Effector memory CD4-positive, alpha-beta T cell (primary cell): ENCODE data around the gene L3MBTL4.

Experiments used
- DNase-seq, 3 donors: peaks; one replicate each; pipeline ENCODE4 v3.0.0-alpha.2; 2020
- H3K27ac ChIP-seq: 2 replicates; pipeline ENCODE4 v1.7.0; 2013; ENCODE audit warnings: mild to moderate bottlenecking, low read length, moderate library complexity; ENCODE audit not compliant: insufficient read depth, poor library complexity, severe bottlenecking
- H3K27me3 ChIP-seq: replicated peaks from 2 replicates; pipeline ENCODE4 v1.7.0; 2013; ENCODE audit warnings: mild to moderate bottlenecking, low read length; ENCODE audit not compliant: insufficient read depth, control insufficient read depth, poor library complexity, severe bottlenecking
- H3K36me3 ChIP-seq: 2 replicates; pipeline ENCODE4 v1.7.0; 2013; ENCODE audit warnings: mild to moderate bottlenecking, low read length, moderate library complexity; ENCODE audit not compliant: control insufficient read depth, insufficient read depth
- H3K4me1 ChIP-seq: 2 replicates; pipeline ENCODE4 v1.7.0; 2013; ENCODE audit warnings: low read length, mild to moderate bottlenecking; ENCODE audit not compliant: control insufficient read depth, insufficient read depth, poor library complexity, severe bottlenecking
- H3K4me3 ChIP-seq: 2 replicates; pipeline ENCODE4 v1.7.0; 2013; ENCODE audit warnings: low read length, low read depth, mild to moderate bottlenecking; ENCODE audit not compliant: insufficient read depth, poor library complexity, severe bottlenecking
- H3K9me3 ChIP-seq: 2 replicates; pipeline ENCODE4 v1.7.0; 2013; ENCODE audit warnings: mild to moderate bottlenecking, low read length, moderate library complexity; ENCODE audit not compliant: control insufficient read depth

The L3MBTL4 gene

DNA sequence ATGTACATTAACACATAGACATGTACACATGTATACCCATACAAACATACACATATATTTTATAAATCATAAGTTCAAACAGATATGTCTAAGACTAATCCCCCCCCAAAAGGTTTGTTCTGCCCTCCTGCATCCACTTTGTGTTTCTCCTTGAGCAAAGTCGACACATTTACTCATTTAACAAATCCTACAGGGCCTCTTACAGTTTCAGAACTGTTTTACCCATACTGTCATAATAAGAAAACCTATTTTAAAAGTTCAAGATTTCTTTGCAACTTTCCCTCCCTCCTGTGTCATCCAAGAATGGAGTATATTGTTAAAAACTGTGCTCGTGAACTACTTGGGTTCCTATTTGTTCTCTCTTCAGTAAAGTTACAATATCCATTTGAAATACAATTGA is 166.7 kb downstream of the L3MBTL4 start:
- DNase-seq: no peak
- Histone ChIP-seq H3K9me3 (no peaks in the 10 kb centered on the region), H3K36me3 (no peaks in the 10 kb centered on the region), H3K4me1 (no peaks in the 10 kb centered on the region), H3K27me3 (no peaks in the 10 kb centered on the region), H3K27ac (no peak overlapping the region), H3K4me3 (no peak overlapping the region)

DNA sequence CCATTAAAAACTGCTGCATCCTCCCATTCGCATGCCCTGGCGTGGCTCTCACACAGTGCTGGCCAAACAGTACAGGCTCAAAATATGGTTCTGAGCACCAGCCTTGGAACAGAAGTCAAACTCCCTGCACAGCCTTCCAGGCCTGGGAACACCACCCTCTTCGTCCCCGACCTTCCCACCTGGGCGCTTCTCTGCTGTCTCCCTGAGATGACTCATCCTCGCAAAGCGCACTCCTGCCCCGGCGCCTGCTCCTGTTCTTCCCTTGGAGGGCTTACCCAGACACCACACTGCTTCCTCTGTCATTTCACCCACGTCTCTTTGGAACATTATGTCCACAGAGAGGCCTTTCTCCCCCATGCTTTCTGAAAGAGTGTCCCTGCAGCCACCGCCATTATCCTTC is 172.7 kb downstream of the L3MBTL4 start:
- H3K9me3 ChIP-seq: no peaks in the 10 kb centered on the region
- no peak overlapping the region for H3K27ac ChIP-seq
- no peak overlapping the region for H3K4me3 ChIP-seq
- no peaks in the 10 kb centered on the region for H3K36me3 ChIP-seq
- no peak for DNase-seq
- H3K4me1 ChIP-seq: no peaks in the 10 kb centered on the region
- H3K27me3 ChIP-seq: no peaks in the 10 kb centered on the region

DNA sequence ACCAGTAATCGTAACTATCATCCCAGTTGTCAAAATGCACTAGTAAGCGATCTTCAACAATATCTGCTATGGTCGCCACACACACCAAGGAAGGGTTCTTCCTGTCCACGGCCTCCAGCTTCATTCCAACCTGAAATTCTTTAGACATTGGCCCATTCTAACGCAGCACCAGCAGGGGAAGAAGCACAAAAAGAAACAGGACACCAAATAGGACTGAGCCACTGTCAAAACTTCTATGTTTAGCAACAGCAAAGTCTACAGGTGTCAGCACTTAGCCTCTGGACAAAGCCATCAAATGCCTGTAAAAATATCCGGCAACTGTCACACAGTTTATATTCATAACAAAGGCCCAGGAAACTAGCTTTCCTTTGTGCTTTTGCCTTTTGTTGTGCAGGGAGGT is 175.0 kb downstream of the L3MBTL4 start:
- no peak for DNase-seq

DNA sequence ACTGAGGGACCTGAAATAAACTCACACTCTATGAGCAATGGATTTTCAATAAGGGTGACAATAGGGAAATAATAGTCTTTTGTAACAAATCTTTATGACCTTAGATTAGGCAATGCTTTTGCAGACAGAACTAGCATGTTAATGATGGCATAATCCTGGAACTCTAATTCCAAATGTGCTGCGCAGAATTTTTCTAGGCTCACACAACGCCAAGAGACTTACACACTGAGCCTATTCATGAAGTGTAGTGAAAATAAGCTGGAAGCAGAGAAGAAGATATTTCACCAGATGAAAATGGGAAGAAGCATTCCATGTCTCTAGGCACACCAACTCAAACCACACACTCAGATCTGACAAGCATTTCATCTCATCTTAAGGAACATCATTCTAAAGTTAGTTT is 178.5 kb downstream of the L3MBTL4 start:
- no peaks in the 10 kb centered on the region for H3K9me3 ChIP-seq
- DNase-seq: no peak
- no peak overlapping the region for H3K4me3 ChIP-seq
- H3K4me1 ChIP-seq: no peaks in the 10 kb centered on the region
- H3K27me3 ChIP-seq: no peaks in the 10 kb centered on the region
- no peaks in the 10 kb centered on the region for H3K36me3 ChIP-seq
- H3K27ac ChIP-seq: no peak overlapping the region

More for the DNA sequence above, 175.0 kb downstream of the L3MBTL4 start:
- no peak overlapping the region for H3K4me3 ChIP-seq
- H3K36me3 ChIP-seq: no peaks in the 10 kb centered on the region
- no peaks in the 10 kb centered on the region for H3K27me3 ChIP-seq
- no peaks in the 10 kb centered on the region for H3K9me3 ChIP-seq
- H3K4me1 ChIP-seq: no peaks in the 10 kb centered on the region
- no peak overlapping the region for H3K27ac ChIP-seq

DNA sequence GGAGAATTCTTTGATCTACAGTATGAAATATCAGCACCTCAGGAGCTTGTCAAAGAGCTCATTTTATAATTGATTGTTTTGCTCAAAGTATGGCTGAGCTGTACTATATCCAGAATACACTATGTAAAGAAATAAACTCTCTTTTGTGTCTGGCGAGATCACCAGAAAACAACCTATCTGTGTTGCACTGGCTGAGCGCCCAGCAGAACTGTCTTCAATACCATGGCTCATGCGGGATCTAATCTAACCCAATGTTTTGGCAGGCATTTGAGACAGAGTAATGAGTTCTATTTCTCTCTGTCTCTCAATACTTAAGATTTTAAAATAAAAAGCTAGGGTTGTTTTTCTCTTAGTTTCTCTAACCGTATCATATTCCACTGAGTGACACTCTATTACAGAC is 192.4 kb downstream of the L3MBTL4 start:
- Histone ChIP-seq H3K4me3 (no peak overlapping the region), H3K36me3 (no peaks in the 10 kb centered on the region), H3K27me3 (no peaks in the 10 kb centered on the region), H3K27ac (no peak overlapping the region), H3K9me3 (no peaks in the 10 kb centered on the region), H3K4me1 (no peaks in the 10 kb centered on the region)
- DNase-seq: no peak

DNA sequence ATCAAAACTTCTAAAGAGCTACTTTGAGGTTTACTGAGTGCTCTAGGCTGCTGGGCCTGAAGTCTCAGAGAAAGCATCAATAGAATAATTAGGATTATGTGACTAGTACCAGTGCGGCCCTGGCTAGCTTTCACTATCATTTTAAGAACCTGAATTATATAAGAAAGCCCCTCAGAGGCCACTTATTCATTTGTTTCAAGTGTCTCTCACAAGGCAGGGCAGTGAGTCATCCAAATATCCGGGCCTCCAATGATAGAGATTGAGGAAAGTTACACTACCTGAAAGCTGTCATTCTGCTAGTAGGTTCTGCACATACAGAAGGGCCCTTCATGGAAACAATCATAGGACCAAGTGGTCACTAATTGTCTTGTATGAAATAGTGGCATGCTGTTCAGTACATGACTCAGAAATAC is 193.1 kb downstream of the L3MBTL4 start:
- H3K36me3 ChIP-seq: no peaks in the 10 kb centered on the region
- H3K4me3 ChIP-seq: no peak overlapping the region

DNA sequence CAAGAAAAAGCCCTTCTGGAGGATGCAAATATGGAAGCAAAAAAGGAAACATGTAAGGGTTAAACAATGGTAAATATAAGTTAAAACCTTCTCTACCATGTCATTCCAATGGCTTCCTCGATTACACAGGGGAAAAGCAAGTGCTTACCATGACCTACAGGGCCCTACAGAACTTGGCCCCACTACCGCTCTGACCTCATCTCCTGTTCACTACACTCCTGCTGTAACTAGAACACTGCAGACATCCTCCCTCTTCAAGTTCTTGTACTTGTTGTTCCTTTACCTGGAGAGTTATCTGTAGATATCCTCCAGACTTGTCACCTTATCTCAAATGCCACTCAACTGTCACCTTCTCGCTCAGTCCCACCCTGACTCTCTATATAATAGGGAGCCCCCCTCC is 194.6 kb downstream of the L3MBTL4 start:
- Histone ChIP-seq H3K27me3 (no peaks in the 10 kb centered on the region), H3K36me3 (no peaks in the 10 kb centered on the region), H3K27ac (no peak overlapping the region), H3K4me1 (no peaks in the 10 kb centered on the region), H3K9me3 (no peaks in the 10 kb centered on the region), H3K4me3 (no peak overlapping the region)
- DNase-seq: no peak

More for the DNA sequence above, 193.1 kb downstream of the L3MBTL4 start:
- no peaks in the 10 kb centered on the region for H3K4me1 ChIP-seq
- no peaks in the 10 kb centered on the region for H3K27me3 ChIP-seq
- DNase-seq: no peak
- no peak overlapping the region for H3K27ac ChIP-seq
- no peaks in the 10 kb centered on the region for H3K9me3 ChIP-seq

DNA sequence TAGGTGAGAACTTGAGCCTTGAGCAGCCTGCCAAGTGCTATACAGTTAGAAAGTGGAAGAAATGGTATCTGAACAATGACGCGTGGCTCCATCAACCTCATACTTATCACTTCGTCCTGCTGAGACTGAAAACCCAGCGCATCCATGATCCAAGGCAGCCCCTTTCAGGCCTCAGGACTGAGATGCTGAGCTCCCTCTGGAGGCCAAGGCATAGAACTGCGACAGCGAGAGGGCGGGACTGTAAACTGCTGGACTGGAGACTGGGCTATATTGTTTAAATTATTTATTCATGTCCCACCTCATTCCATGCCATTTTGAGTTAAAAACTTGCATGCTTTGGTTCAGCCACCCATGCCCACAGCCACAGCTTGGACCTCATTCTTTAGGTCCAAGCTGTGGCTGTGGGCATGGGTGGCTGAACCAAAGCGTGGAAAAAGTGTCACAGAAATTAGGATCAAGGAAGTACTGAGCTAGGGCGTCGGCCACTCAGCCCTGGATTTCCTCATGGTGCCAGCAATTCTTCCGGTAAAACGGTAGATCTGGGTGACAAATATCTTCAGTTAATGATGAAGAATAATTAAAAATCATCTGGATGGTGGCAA is 195.5 kb downstream of the L3MBTL4 start:
- Histone ChIP-seq H3K27me3 (no peaks in the 10 kb centered on the region), H3K36me3 (no peaks in the 10 kb centered on the region), H3K4me1 (no peaks in the 10 kb centered on the region), H3K4me3 (no peak overlapping the region), H3K27ac (no peak overlapping the region), H3K9me3 (no peaks in the 10 kb centered on the region)
- no peak for DNase-seq

DNA sequence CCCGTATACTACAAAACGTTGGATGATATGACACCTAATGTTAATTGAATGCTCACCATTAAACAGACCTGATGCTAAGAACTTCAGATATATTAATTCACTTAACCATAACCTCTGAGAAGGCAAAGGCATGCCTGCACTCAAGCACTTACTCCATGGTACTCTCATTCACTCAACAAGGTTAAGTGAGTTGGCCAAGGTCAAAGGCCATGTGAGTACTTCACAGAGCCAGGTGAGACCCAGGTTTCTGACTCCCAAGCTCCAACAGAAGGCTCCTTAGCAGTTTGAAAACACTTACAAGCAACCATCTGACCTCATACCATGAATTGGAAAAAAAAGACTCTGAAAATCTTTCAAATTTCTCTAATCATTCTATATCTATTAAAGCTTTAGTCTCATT is 198.8 kb downstream of the L3MBTL4 start:
- H3K4me1 ChIP-seq: no peaks in the 10 kb centered on the region
- H3K27ac ChIP-seq: no peak overlapping the region
- no peaks in the 10 kb centered on the region for H3K36me3 ChIP-seq
- H3K9me3 ChIP-seq: no peaks in the 10 kb centered on the region
- DNase-seq: no peak
- H3K27me3 ChIP-seq: no peaks in the 10 kb centered on the region
- no peak overlapping the region for H3K4me3 ChIP-seq

DNA sequence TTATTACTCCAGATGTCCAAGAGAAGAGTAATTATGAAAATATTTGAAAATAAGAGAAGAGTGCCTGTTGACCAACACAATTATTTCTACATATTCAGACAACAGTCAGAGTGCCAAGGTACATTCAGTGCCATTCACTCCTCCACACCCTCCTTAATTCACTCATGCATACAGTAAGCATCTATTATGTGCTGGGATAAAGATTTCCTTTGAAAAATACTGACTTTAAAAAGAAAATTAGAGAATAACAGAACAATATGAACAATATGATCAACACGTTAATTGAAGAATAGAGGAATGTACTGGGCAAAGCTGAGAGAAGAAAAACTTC is 203.6 kb downstream of the L3MBTL4 start:
- no peak overlapping the region for H3K4me3 ChIP-seq
- no peaks in the 10 kb centered on the region for H3K4me1 ChIP-seq

More for the DNA sequence above, 203.6 kb downstream of the L3MBTL4 start:
- Histone ChIP-seq H3K9me3 (no peaks in the 10 kb centered on the region), H3K27me3 (no peaks in the 10 kb centered on the region), H3K27ac (no peak overlapping the region), H3K36me3 (no peaks in the 10 kb centered on the region)
- DNase-seq: no peak
